GM12874 (cell line): Measurements from ENCODE around the gene B3GALT5.

Experiments
- TF ChIP-seq, protein P1 (sequence below): IDR thresholded peaks from 2 replicates; pipeline ENCODE4 v1.5.1; 2011; ENCODE audit warnings: low read depth, mild to moderate bottlenecking, control low read depth, low read length, moderate library complexity; ENCODE audit not compliant: insufficient read depth

B3GALT5 gene

DNA sequence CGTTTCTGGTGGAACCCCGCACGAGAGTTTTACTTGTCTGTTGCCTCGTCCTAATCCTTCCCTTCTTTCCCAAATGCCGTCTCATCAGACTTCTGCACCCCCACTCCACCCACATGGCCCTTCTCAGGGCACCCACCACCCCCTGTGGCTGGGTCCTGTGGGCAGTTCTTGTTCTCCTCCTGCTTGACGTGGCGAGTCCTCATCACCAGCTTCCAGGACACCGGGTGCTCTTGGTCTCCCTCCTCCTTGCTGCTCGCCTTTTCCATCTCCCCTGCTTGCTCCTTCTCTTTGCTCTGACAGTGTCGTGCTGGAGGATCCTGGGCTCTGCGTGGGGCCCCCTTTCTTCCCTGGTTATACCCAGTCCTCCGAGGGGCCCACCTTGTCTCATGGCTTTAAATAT, 51.8 kb downstream of the B3GALT5 start:
- TF ChIP-seq, protein P1, sequence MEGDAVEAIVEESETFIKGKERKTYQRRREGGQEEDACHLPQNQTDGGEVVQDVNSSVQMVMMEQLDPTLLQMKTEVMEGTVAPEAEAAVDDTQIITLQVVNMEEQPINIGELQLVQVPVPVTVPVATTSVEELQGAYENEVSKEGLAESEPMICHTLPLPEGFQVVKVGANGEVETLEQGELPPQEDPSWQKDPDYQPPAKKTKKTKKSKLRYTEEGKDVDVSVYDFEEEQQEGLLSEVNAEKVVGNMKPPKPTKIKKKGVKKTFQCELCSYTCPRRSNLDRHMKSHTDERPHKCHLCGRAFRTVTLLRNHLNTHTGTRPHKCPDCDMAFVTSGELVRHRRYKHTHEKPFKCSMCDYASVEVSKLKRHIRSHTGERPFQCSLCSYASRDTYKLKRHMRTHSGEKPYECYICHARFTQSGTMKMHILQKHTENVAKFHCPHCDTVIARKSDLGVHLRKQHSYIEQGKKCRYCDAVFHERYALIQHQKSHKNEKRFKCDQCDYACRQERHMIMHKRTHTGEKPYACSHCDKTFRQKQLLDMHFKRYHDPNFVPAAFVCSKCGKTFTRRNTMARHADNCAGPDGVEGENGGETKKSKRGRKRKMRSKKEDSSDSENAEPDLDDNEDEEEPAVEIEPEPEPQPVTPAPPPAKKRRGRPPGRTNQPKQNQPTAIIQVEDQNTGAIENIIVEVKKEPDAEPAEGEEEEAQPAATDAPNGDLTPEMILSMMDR = no peak

DNA sequence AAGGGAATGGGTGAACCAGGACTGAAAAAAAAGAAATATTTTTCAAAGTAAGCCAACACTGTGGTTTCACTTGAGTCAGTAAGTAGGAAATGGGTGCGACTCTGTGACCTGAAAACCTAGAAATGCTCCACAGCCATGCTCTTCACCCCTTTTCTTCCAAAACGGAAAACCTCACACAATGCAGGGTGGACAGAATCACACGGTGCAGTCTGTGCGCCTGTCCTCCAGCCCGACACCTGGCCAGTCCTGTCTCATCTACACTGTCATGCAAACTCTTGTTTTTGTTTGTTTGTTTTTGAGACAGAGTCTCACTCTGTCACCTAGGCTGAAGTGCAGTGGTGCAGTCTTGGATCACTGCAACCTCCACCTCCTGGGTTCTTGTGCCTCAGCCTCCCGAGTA, 53.3 kb downstream of the B3GALT5 start:
- TF ChIP-seq, protein P1 = no peak

DNA sequence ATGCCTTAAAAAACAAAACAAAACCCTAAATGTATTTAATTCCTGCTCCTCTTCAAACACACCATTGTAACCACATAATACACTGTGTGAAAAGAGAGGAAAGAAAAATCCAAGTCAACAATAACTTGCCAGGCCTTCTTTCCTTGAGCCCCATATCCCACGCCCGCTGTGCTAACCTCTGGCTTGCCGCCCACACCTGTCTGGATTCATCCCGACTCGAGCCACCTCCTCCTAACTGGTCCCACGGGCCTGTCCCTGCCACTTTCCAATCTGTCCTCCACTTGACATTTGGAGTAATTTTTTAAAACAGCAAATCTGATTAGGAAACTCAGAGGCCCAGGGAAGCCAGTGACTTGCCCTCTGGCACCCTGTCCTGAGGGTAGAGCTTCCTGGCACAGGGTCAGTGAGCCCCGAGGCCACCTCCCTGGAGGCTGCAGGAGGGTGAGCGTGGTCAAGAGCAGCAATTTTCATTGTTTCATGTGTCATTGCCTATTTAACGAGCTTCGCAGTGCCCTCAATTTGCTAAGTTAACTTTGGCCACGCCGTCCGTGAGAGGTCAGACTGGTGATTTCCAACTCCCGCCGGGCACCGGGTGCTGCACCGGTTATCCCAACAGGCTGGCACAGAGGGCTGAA, 54.1 kb downstream of the B3GALT5 start:
- TF ChIP-seq, protein P1 = no peak

DNA sequence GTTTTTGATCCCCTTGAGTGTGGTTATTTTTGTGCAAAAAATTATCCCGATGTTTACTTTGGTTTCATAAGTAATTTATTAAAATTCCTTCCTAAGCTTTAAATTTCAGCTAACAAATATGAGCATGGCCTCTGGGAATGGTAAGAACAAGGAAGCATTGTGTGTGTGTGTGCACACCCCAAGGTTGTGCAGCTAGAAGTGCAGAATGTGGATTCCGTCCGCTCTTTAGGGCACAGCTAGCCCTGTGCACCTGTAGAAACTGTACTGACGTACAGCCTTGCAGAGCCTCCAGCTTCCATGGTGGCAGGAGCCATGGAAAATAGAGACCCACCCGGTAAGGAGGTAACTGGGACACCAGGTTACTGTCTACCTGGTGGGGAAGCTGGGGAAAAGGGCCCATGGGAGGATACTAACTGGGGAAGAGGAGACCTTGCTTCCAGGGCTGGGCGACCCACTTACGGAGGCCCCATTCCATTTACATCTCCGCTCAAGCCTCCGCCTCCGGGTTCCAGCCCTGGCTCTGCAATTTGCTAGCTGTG, 54.7 kb downstream of the B3GALT5 start:
- TF ChIP-seq, protein P1 = no peak

DNA sequence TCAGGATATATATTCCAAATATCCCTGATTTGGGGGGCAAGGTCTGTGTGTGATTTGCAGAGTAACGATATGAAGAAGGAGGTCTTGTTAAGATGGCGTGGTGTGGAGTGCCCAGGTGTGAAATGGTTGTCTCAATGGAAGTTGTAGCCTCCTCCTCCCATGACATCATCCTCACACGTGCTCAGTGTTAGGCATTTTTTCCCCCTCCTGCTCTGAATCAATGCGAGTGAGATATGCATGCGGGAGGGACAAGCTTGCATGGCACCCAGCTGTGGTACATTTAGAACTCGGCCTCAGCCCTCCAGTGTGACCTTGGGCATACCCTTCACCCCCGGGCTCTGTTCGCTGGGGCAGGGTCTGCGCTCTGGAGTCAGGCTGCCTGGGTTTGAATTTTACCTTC, 55.6 kb downstream of the B3GALT5 start:
- TF ChIP-seq, protein P1 = no peak

DNA sequence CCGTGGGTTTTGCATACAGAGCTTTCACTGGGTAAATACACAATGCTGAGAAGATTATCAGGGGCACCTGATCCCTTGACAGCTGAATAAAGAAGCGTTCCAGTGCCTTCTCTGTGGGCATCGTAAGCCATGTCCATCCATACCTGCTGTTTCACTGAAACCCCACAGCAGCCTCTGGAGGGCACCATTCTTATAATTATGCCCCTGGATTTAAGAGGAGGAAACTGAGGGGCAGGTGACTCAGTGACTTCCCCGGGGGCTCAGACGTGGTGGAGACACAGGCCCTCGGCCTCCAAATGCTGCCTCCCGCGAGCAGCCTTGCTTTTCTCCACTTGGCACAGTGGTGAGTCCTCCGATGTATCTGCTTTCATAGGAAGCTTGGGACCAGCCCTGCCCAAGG, 56.7 kb downstream of the B3GALT5 start:
- TF ChIP-seq, protein P1 = no peak

DNA sequence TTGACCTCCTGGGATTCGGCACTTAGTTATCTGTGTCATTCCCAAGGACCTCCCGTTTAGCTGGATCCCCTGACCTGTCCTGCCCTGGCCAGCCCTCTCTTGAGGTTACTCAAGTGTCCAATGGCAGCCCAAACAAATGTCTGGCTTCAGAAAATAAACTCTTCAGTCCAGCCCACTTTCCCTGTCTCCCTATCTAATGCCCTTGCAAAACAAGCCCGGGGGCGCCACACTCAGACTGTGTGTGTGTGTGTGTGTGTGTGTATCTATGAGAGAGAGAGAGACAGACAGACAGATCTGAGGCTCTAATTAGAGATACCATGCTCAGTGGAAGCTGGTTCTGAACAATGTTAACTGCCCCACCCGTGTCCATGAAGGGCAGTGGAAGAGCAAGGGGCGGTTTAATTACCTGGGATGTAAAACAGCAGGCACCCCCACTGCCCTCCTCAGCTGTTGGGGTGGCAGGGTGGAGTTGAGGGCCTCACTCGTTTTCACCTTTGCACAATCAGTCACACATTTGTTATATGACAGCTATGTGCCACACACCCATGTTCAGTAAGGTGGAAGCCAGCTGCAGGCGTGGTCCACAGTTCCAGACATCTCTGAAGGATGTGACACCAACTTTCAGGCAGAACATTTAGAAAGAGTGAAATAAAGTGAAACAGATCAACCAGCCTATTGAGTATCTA, 57.4 kb downstream of the B3GALT5 start:
- TF ChIP-seq, protein P1 = no peak
